ENCODE measurements around the gene RRAD.

DNA sequence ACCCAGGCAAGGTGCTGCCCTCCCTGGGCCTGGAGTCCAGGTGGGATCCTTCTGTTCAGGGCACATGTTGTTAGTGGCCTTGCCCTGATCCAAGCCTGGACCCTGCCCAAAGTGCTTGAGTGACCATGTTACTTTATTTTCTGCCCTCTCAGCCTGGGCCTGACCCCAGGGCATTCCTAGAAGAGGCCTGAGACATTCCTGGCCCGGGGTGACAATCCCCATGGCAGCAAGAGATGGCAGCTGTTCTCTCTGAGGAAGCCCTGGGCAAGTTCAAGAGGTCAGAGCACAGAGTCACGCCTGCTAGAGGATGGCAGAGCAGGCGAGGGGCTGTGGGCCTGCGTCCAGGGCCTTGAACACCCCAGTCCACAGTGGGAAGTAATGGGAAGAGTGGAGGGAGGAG is 11.6 kb downstream of the RRAD start:
- no peak for TF ChIP-seq CTCF (IDR thresholded peaks at IDR 0.05)
- TF ChIP-seq POLR2AphosphoS5 (IDR thresholded peaks at IDR 0.05; ENCODE audit: low read depth, low read length) = no peak
- no peak for TF ChIP-seq SIN3A (IDR thresholded peaks at IDR 0.05; ENCODE audit: borderline replicate concordance, insufficient read depth, low read depth, low read length)
- TF ChIP-seq, protein P1, sequence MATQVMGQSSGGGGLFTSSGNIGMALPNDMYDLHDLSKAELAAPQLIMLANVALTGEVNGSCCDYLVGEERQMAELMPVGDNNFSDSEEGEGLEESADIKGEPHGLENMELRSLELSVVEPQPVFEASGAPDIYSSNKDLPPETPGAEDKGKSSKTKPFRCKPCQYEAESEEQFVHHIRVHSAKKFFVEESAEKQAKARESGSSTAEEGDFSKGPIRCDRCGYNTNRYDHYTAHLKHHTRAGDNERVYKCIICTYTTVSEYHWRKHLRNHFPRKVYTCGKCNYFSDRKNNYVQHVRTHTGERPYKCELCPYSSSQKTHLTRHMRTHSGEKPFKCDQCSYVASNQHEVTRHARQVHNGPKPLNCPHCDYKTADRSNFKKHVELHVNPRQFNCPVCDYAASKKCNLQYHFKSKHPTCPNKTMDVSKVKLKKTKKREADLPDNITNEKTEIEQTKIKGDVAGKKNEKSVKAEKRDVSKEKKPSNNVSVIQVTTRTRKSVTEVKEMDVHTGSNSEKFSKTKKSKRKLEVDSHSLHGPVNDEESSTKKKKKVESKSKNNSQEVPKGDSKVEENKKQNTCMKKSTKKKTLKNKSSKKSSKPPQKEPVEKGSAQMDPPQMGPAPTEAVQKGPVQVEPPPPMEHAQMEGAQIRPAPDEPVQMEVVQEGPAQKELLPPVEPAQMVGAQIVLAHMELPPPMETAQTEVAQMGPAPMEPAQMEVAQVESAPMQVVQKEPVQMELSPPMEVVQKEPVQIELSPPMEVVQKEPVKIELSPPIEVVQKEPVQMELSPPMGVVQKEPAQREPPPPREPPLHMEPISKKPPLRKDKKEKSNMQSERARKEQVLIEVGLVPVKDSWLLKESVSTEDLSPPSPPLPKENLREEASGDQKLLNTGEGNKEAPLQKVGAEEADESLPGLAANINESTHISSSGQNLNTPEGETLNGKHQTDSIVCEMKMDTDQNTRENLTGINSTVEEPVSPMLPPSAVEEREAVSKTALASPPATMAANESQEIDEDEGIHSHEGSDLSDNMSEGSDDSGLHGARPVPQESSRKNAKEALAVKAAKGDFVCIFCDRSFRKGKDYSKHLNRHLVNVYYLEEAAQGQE (IDR thresholded peaks at IDR 0.05; ENCODE audit: insufficient read depth in 1 of 2, low read depth in 2 of 2, low read length in 1 of 2) = no peak

Data from Panc1 (cell line).